GM19351 (cell line): ENCODE measurements around the gene COX7A2.

Source experiments
- ATAC-seq: cut with Tn5 transposase; IDR thresholded peaks from one replicate; pipeline ENCODE4 v1.9.1; 2021; ENCODE audit warnings: mild to moderate bottlenecking, moderate library complexity; ENCODE audit not compliant: unreplicated experiment

COX7A2 gene

GRCh38 chr6:75222261-75222660 is 21.3 kb downstream of the COX7A2 start:
- no peak for ATAC-seq

GRCh38 chr6:75221116-75221515 is 22.5 kb downstream of the COX7A2 start:
- ATAC-seq: no peak

DNA sequence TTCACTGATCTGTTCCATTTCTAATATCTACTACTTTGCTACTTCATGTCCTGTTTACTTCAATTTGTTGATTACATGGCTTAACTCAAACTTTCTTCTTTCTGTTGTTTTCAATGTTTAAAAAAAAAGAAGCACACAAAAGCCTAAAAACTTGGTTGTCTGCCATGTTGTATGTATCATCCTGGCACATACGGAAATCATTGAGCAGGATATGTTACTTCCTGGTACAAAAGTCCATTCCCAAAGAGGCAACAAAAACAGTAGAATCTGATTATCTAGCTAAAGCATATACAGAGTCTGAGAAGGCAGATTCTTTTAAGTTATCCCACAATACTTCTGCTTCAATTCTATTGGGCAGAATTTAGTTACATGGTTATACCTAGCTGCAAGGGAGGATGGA is 23.2 kb downstream of the COX7A2 start:
- ATAC-seq: no peak

- no peak for ATAC-seq
Observed at GRCh38 chr6:75219263-75219662, 24.3 kb downstream of the COX7A2 start.

DNA sequence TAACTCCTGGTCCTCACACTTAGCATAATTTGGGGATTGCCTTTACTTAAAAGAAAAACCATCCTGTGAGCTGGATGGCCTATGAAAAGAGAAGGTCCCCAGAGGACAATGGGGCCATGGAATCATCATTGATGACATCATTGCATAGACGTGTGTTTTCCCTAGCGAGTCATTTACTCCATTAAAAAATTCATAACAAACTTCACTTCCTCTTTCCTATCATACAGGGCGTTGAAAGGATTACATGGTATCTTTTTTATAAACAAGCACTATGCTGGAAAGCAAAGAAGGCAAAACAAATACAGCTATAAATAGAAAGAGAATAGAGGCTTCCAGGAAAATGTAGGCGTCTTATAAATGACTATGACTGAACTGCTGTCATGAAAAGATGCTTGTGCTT is 26.4 kb downstream of the COX7A2 start:
- peak; percentile 33 for ATAC-seq

DNA sequence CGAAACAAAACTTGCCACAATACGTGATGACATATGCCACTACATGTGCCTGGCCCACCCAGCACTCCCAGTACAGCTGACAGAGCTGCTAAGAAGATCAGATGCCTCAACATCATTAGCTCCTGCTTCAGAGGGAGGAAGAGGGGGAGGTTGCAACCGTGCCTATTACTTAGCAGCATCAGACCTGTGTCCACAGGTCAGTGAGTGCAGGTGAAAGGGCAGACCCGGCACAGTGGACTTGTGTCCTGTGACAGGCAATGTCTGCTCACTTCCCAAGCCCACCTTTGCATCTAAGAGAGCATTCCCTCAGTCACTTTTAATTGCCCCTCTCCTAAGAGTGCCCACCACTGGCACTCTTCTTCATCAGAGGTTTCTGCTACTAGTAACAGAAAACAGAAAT is 28.3 kb downstream of the COX7A2 start:
- no peak for ATAC-seq

- peak; percentile 62 for ATAC-seq
Observed at GRCh38 chr6:75213732-75214131, 29.9 kb downstream of the COX7A2 start.

- ATAC-seq: no peak
Observed at GRCh38 chr6:75213112-75213511, 30.5 kb downstream of the COX7A2 start.

DNA sequence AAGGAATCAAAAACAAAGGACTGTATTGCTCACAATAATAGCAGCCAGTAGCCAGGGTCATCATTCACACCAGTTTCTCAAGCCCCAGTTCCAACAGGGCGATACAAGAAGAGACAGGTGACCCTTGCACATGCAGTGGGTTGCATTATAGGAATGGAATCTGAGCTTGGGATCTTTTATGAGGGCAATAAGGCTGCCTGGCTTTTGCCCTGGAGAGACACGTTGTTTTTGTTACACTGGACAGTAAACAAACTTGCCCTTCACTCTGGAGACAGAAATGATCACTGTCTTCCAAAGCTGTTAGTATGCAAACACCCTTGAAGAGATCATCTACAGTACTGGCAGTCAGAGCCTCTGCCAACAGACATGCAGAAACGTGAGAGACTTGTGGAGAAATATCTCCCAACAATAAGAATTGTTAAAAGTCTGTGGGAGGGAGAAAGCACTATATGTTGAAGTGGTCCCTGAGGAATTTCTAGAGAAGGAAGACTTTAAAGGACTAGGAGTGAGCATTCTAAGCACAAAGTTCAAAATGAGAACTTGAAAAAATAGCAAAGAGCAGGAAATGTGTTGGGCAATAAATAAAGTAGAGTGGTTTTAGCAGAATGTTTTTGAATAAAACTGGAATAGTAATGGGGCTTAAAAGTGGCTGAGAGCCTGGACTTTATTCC is 31.5 kb downstream of the COX7A2 start:
- ATAC-seq: no peak

DNA sequence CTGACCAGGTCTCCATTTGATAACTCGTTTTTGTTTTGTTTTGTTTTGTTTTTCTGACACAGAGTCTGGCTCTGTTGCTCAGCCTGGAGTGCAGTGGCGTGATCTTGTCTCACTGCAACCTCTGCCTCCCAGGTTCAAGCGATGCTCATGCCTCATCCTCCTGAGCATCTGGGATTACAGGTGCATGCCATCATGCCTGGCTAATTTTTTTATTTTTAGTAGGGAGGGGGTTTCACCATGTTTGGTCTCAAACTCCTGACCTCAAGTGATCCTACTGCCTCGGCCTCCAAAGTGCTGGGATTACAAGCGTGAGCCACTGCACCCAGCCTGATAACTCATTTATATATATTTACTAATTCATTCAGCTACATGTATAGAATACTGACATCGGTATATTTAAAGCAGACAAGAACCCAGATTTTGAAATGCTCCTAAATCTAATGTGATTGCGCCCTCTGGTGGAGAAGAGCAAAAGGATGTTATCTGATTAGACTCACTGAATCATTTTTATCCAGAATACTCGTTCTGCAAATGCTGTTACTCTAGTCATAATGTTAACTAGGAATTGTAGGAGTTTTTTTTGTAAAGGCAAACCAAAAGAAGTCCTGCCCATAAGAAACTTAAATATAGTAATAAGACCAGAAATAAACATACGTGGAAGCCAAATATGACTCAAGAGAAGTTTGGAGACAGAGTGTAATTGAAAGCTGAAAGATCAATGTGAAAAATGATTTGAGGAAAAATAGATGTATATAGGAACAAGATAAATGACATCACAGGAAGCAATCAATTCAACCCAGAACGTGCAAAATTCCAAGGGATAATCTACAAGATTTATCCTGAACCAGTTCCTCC is 32.5 kb downstream of the COX7A2 start:
- ATAC-seq: no peak

- ATAC-seq: no peak
Observed at GRCh38 chr6:75209184-75209723, 34.3 kb downstream of the COX7A2 start.

GRCh38 chr6:75208298-75209183 is 35.1 kb downstream of the COX7A2 start:
- peak; percentile 72 for ATAC-seq

DNA sequence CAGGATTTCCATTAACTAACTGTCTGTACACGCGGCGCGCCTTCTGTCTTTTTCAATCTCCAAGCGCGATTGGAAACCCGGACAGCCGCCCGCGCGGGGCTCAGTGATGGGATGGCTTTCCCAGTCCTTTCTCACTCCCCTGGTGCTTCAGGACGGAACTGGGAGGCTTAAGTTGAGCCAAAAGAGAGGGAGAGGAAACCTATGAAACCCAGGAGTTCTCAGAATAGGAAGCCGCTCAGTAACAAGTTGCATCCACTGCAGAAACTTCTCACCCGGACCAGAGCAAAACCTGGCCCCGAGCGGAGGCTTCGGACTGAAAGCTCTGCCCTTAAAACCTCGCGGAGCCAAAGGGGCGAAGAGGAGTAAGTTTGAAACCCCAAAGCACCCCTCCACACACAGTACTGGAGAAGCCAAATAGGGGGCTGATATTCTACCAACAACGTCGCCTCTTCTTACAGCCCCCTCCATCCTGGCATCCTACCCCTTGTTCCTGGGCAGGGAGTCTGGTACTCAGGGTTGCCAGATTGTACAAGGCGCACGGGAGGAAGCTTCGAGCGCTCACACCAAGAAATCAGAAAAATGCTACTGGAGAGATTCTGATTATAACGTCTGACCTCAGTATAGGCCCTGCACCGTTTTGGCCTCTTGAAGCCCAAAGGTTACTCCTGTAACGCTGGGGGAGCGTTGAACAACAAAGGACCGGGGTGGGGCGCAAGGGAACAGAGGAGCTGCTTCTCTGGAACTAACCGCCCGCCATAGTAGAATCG is 36.8 kb downstream of the COX7A2 start:
- ATAC-seq: no peak

DNA sequence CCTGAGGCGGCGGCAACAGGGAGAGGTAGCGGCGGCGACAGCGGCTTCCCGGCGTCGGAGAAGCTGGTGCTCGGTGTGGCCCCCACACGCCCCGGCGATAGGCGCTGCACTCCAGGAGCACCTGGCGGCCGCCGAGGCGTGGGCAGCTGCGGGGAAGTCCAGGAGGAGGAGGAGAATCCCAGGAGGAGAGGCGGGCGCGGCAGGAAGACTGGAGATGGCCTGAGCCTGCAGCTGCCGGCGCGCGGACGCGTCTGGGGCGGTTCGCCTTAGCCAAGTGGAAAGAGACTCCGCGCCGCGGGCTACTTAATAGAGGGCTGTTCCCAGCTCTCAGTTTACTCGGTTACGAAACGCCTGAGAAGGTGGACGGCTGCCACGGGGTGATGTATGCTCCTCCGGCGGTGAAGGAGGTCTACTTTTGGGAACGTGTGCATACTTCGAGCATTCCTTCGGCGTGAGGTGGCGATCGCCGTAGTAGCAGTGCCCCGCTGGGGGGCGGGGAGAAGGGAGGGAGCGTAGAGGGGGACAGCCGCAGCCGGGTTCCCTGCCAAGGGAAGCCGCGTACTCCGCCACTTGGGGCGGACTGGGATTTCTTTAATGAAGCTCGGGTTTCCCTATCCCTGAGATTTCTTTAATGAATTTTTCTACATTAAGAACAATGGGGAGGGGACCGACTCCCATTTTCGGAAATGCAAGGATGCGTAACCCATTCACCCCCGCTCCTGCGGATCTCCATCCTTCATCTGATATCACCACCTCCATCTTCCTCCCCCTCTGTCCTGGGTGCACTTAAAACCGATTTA is 37.6 kb downstream of the COX7A2 start, which contains the start of gene COL12A1:
COL12A1 (minus strand) TSS at position 278 of the 800 bp plus-strand sequence. CDS start 3,261 bp downstream, outside the sequence.
- ATAC-seq: no peak

DNA sequence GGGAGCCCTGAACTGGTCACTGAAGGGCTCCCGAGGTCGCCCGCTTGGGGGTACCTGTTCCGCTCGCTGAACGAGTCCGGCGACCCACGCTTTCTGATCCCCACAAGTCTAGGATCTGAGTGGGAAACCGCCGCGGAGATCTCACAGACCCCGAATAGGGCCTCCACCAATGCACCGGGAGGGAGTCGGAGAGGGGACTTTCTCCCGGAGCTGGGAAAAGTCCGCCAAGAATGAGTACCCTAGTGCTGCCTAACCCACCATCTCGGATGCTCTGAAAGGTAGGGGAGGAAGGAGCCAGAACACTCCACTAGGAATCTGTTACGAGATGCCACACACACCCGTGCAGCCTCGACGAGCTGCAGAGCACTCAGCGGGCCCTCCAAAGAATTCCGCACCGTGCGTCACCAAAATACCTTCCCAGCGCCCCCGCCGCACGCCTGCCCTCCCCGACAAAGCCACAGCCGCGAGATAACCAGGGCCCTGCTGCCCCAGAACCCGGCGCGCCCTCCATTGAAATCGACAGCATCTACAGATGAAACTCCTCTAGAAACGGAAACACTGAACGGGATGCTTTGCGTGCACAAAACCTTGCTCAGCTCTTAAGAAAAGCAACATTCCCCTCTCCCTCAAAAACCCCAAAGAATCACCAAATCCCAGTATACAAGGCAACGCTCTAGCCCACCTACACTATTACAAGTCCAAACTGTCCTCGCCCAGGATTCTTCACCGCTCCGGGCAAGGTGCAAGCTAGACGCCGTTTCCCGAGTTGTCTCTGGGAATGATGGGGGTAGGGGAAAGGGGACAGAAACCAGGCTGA is 38.4 kb downstream of the COX7A2 start:
- ATAC-seq: no peak

DNA sequence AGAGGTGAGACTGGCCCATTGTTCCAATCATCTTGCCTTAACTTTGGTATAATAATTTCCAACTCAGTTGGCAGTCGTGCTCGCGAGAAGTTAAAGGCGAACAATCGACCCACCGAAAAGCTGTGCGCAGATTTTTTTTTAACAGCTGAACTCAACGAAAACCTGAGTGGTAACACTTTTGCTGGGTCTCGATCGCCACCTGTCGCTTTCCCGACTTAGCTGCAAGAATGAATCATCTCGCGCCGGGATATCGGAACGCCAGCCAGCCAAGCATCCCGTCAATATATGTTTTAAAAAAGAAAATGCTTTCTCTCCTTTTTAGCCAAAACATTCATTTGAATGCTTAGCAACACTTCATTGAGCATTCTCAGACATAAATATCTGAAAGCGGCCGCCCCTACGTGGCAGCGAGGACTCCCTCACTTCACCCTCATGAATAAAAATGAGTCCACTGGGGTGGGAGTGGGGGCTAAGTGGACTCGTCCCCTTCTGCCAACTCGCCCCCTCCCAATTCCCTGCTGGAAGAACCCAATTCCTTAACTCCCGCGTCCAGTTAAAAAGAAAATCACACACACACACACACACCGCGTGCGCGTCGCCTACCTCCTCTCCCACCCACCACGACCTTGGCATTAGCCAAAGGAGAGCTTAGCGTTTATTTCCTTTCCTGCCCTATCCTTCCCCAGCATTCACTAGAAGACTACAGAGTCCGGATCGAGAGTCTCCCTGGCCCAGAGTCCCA is 39.2 kb downstream of the COX7A2 start:
- ATAC-seq: no peak

GRCh38 chr6:75203721-75204120 is 39.9 kb downstream of the COX7A2 start:
- ATAC-seq: no peak

DNA sequence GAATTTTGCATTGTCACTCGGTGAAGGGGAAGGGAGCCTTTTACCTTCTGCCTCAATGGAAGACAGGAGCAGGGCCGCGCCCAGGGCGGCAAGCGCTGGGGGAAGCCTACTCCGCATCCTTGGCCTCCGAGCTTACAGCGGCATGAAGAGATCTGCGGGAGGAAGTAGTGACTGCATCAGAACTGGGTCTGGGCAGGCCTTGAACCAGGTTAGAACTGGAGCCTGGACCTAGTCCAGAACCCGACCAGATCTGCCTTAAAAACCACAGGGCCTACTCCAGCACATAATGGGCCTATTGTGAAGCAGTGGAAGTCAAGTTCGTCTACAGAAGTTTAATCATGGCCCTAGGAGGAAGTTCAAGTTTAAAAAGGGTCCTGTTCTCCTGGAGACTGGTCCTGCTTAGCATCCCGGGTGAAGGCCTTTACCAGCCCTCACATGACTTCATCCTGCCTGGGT is 40.9 kb downstream of the COX7A2 start:
- no peak for ATAC-seq
